ENCODE data around the gene GPN2.

The GPN2 gene

GRCh38 chr1:26922901-26923300 lies 32.8 kb upstream of the GPN2 start:
- TF ChIP-seq CTCF (IDR thresholded peaks at IDR 0.05; ENCODE audit: borderline replicate concordance, insufficient read depth, low read depth, low read length): no peak
- peak overlapping the region; percentile 87 for H3K4me3 ChIP-seq (ENCODE audit: low read depth, low read length)

GRCh38 chr1:26922431-26922729 lies 32.3 kb upstream of the GPN2 start:
- H3K4me3 ChIP-seq (ENCODE audit: low read depth, low read length): peak overlapping the region; percentile 87
- TF ChIP-seq CTCF (IDR thresholded peaks at IDR 0.05; ENCODE audit: borderline replicate concordance, insufficient read depth, low read depth, low read length): no peak

GRCh38 chr1:26921540-26922430 lies 31.7 kb upstream of the GPN2 start, which contains the start of gene NUDC:
NUDC (plus strand) TSS chr1:26921743; CDS start chr1:26921849, 106 bp downstream.
- no peak for TF ChIP-seq CTCF (IDR thresholded peaks at IDR 0.05; ENCODE audit: borderline replicate concordance, insufficient read depth, low read depth, low read length)
- H3K4me3 ChIP-seq (ENCODE audit: low read depth, low read length): peak within 1 kb of the TSS; percentile 87

- no peak for TF ChIP-seq CTCF (IDR thresholded peaks at IDR 0.05; ENCODE audit: borderline replicate concordance, insufficient read depth, low read depth, low read length)
- H3K4me3 ChIP-seq (ENCODE audit: low read depth, low read length): peak overlapping the region; percentile 5
Observed at GRCh38 chr1:26921126-26921539, 31.1 kb upstream of the GPN2 start.

- TF ChIP-seq CTCF (IDR thresholded peaks at IDR 0.05; ENCODE audit: borderline replicate concordance, insufficient read depth, low read depth, low read length): no peak
- H3K4me3 ChIP-seq (ENCODE audit: low read depth, low read length): no peak overlapping the region
Observed at GRCh38 chr1:26915204-26915842, 25.2 kb upstream of the GPN2 start.

- no peak within 1 kb of the TSS for H3K4me3 ChIP-seq (ENCODE audit: low read depth, low read length)
- no peak for TF ChIP-seq CTCF (IDR thresholded peaks at IDR 0.05; ENCODE audit: borderline replicate concordance, insufficient read depth, low read depth, low read length)
Observed at GRCh38 chr1:26913754-26914619, 23.9 kb upstream of the GPN2 start, which contains the start of gene NR0B2. NR0B2 (minus strand) TSS chr1:26913975; CDS start chr1:26913940, 35 bp downstream.

Measured in GM12875 (cell line).